Activated T-helper 1 cell treated with anti-CD3 and anti-CD28 coated beads, Interleukin-12 subunit alpha, Interleukin-12 subunit beta, Interleukin-2, Interleukin-4 antibody, amounts not matched to agents 30 ng/mL and 10 ng/mL and 1 ng/mL, durations not matched to agents 14 hours and 24 hours and 36 hours (primary cell): ENCODE results near the gene BNIP5. TPM values are rescaled to one million over a fixed set of nuclear protein-coding genes. Genes with fewer than 3 reads are reported as not detected.
"Not testable (repeated sequence)": the region's sequence is repeated elsewhere in the genome, so short reads cannot be mapped to it uniquely, and the experiment has no call there.

ENCODE experiments used
- DNase-seq: peaks from one replicate; pipeline ENCODE4 v3.0.0; 2021; ENCODE audit warnings: low spot score
- H3K27ac Mint-ChIP-seq: one replicate; pipeline ENCODE4 v1.8.0; 2021; ENCODE audit warnings: mild to moderate bottlenecking, mixed read lengths
- H3K27me3 Mint-ChIP-seq: one replicate; pipeline ENCODE4 v1.8.0; 2022; ENCODE audit warnings: mild to moderate bottlenecking, moderate library complexity, mixed read lengths; ENCODE audit not compliant: insufficient read depth
- H3K36me3 Mint-ChIP-seq: one replicate; pipeline ENCODE4 v1.8.0; 2021; ENCODE audit warnings: low read depth, mixed read lengths
- H3K4me1 Mint-ChIP-seq: one replicate; pipeline ENCODE4 v1.8.0; 2021; ENCODE audit warnings: low read depth, mixed read lengths
- H3K4me3 Mint-ChIP-seq: one replicate; pipeline ENCODE4 v1.8.0; 2021; ENCODE audit warnings: mild to moderate bottlenecking, moderate library complexity, mixed read lengths
- H3K9me3 Mint-ChIP-seq: one replicate; pipeline ENCODE4 v1.8.0; 2021; ENCODE audit warnings: mixed read lengths
- intact Hi-C: fragments of 100-400 bp; cut with micrococcal nuclease; formaldehyde crosslinking; loops from one replicate; pipeline ENCODE4 v1.15.1; 2024
- total RNA-seq: library from RNA; stranded (reverse); gene quantifications from 2 replicates; pipeline ENCODE4 v1.2.3, GENCODE V29; 2022

Gene BNIP5
- total RNA-seq, 1 donor from 2014 or later: not detected

DNA sequence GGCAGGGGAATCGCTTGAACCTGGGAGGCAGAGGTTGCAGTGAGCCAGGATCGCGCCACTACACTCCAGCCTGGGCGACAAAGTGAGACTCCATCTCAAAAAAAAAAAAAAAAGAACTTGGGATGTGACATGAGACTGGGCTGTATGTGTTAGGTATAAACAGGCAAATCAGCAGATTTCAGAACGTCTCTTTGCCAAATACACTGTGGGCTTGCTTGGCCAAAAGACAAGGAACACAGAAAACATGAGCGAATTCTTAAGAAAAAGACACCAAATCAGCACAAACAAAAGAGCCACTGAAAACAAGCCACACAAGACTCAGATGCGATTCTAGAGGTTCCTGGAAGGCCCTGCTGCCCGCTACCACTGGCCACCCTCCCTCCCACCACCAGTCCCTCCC, 38.3 kb upstream of the BNIP5 start:
- H3K27me3 Mint-ChIP-seq: no peaks in the 10 kb centered on the region
- H3K27ac Mint-ChIP-seq: no peak overlapping the region
- H3K9me3 Mint-ChIP-seq: no peaks in the 10 kb centered on the region
- no peak overlapping the region for H3K4me3 Mint-ChIP-seq
- no peaks in the 10 kb centered on the region for H3K4me1 Mint-ChIP-seq
- intact Hi-C loops: no loop called here
- no peaks in the 10 kb centered on the region for H3K36me3 Mint-ChIP-seq
- DNase-seq: no peak

- no peaks in the 10 kb centered on the region for H3K4me1 Mint-ChIP-seq
- no peaks in the 10 kb centered on the region for H3K9me3 Mint-ChIP-seq
- no peak overlapping the region for H3K27ac Mint-ChIP-seq
- H3K4me3 Mint-ChIP-seq: no peak overlapping the region
- H3K36me3 Mint-ChIP-seq: no peaks in the 10 kb centered on the region
- DNase-seq: no peak
- intact Hi-C loops: no loop called here
- H3K27me3 Mint-ChIP-seq: no peaks in the 10 kb centered on the region
These were observed 37.5 kb upstream of the BNIP5 start for GRCh38 chr6:36374194-36374593.

DNA sequence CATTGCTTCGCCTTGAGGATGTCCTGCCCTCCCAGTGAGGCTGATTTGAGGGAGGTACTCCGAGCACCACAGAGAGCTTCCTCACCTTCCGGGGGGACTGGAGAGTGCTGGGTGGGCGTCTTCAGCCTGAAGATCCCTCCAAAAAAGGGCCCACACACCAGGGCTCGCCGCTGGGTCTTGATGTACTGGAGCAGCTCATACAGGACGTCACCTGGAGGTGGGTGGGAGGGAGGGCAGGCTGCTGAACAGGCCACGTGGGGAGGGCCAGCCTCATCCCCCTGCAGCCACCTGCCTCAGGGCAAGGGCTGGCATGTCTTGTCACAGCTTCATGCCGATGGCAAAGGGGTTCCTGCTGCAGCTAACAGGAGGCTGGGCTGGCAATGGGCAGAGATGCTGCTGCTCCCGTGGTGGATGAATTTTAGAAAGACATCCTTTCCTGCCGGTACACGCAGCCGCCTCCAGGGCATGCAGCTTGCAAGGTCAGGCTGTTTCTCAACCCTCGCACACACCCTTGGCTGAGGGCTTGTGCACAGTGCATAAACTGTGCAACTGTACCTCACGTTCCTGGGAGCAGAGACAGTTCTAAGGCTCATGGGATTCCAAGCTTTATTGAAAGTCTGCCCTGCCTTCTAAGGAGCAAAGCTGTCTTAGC, 36.8 kb upstream of the BNIP5 start:
- Mint-ChIP-seq H3K9me3 (no peaks in the 10 kb centered on the region), H3K27me3 (no peaks in the 10 kb centered on the region), H3K36me3 (no peaks in the 10 kb centered on the region), H3K4me1 (no peaks in the 10 kb centered on the region), H3K4me3 (no peak overlapping the region), H3K27ac (no peak overlapping the region)
- intact Hi-C loops: no loop called here
- DNase-seq: no peak

DNA sequence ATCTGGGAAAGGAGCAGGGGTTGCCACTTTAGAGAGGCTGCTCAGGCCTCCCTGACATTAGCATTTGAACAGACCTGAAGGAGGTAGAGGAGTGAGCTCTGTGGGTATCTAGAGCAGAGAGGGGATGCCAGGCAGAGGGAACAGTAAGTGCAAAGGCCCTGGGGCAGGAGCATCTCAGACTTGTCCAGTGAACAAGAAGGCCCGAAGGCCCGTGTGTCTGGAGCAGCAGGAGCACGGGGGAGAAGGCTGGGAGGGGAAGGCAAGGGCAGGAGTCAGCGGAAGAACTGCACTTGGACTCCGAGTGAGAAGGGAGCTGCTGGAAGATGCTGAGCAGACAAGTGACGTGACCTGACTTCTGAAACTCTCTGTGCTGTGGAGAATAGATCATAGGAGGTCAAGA, 35.4 kb upstream of the BNIP5 start:
- intact Hi-C loops: no loop called here
- DNase-seq: no peak
- H3K4me1 Mint-ChIP-seq: no peaks in the 10 kb centered on the region
- no peak overlapping the region for H3K27ac Mint-ChIP-seq
- H3K4me3 Mint-ChIP-seq: no peak overlapping the region
- no peaks in the 10 kb centered on the region for H3K27me3 Mint-ChIP-seq
- no peaks in the 10 kb centered on the region for H3K36me3 Mint-ChIP-seq
- H3K9me3 Mint-ChIP-seq: no peaks in the 10 kb centered on the region

DNA sequence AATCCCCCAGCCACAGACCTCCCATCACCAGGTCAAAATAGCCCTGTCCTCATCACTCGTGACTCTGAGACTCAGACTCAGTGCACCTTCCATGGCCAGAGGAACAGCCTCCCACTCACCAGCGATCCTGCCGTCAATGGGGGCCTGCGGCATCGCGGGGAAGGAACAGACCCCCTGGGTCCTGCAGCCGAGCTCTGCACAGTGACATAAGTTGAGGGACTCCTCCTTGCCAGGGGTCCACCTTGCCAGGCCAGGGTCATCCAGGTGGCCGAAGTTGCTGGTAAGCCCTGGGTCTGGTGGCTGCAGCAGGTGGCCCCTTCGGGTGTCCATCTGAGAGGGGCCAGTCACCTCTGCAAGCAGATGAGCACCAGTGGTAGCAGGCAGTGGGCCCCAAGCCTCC, 34.5 kb upstream of the BNIP5 start:
- no peak for DNase-seq
- H3K9me3 Mint-ChIP-seq: no peaks in the 10 kb centered on the region
- H3K27me3 Mint-ChIP-seq: no peaks in the 10 kb centered on the region
- intact Hi-C loops: no loop called here
- H3K36me3 Mint-ChIP-seq: no peaks in the 10 kb centered on the region
- no peak overlapping the region for H3K4me3 Mint-ChIP-seq
- H3K4me1 Mint-ChIP-seq: no peaks in the 10 kb centered on the region
- H3K27ac Mint-ChIP-seq: no peak overlapping the region

DNA sequence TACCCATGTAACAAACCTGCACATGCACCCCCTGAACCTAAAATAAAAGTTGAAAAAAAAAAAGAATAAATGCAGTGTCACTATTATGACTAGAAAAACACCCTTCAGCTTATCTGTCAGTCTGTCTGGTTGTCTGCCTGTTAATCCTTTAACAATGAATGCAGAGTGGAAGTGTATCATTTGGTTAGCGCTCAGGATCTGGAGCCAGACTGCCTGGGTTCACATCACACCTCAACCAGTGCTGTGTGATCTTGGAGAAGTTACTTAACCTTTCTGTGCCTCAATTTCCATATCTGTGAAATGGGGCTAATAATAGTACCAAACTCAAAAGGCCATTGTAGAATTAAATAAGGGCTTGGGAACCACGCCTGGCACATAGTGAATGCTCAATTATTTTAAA, 34.0 kb upstream of the BNIP5 start:
- Mint-ChIP-seq H3K4me1 (no peaks in the 10 kb centered on the region), H3K36me3 (no peaks in the 10 kb centered on the region), H3K27ac (no peak overlapping the region), H3K4me3 (no peak overlapping the region), H3K27me3 (no peaks in the 10 kb centered on the region), H3K9me3 (no peaks in the 10 kb centered on the region)
- intact Hi-C loops: no loop called here
- no peak for DNase-seq

DNA sequence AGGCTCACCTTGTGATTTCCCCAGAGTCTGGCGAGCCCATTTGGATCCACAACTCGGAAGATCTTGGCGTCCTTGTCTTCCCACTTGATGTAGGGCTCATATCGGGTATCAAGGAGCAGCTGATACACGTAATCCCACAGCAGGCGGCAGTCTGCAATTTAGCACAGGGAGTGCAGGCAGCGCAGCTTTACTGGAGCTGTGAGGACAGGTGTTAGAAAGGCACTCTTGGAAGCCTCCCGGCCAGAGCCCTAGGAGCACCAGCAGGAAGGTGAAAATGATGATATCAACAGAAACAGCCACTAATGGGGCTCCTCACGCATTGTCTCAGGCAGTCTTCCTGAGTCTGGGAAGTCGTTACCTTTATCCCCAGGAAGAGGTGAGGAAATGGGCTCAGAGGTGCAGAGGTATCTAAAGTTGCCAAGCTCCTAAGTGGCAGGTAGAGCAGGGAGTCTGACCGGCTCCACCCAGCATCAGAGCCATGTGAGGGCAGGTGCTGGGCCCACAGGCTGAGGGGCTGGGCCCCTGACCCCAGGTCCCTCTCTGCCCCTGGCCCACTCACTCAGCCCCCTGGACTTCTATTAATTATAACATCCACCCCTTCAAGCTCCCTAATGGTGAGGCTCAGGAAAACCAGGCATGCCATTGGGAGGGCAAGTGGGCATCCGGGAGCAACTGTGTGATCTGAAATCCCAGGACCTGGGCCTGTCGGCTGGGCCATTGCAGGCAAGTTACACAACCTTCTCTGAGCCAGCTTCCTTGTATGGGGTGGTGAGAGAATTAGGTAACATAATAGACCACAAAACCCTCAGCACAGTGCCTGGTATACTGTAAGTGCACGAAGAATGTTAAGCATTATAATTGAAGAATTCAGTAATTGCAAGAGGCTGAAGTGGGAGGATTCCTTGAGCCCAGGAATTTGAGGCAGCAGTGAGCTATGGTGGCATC, 32.5 kb upstream of the BNIP5 start:
- DNase-seq: no peak
- no peaks in the 10 kb centered on the region for H3K27me3 Mint-ChIP-seq
- intact Hi-C loops: no loop called here
- H3K36me3 Mint-ChIP-seq: no peaks in the 10 kb centered on the region
- no peak overlapping the region for H3K4me3 Mint-ChIP-seq
- no peaks in the 10 kb centered on the region for H3K9me3 Mint-ChIP-seq
- H3K4me1 Mint-ChIP-seq: peaks cover 9% of the 10 kb centered on the region
- H3K27ac Mint-ChIP-seq: no peak overlapping the region

GRCh38 chr6:36368421-36368820, 31.7 kb upstream of the BNIP5 start:
- H3K27ac Mint-ChIP-seq: no peak overlapping the region
- H3K4me3 Mint-ChIP-seq: no peak overlapping the region
- DNase-seq: no peak
- no peaks in the 10 kb centered on the region for H3K9me3 Mint-ChIP-seq
- peaks cover 9% of the 10 kb centered on the region for H3K4me1 Mint-ChIP-seq
- intact Hi-C loops: no loop called here
- no peaks in the 10 kb centered on the region for H3K36me3 Mint-ChIP-seq
- H3K27me3 Mint-ChIP-seq: no peaks in the 10 kb centered on the region

GRCh38 chr6:36367743-36368142, 31.1 kb upstream of the BNIP5 start:
- peaks cover 9% of the 10 kb centered on the region for H3K4me1 Mint-ChIP-seq
- H3K4me3 Mint-ChIP-seq: no peak overlapping the region
- no peak overlapping the region for H3K27ac Mint-ChIP-seq
- H3K27me3 Mint-ChIP-seq: no peaks in the 10 kb centered on the region
- peaks cover 4% of the 10 kb centered on the region for H3K36me3 Mint-ChIP-seq
- no peaks in the 10 kb centered on the region for H3K9me3 Mint-ChIP-seq
- intact Hi-C loops: no loop called here
- DNase-seq: no peak

- Mint-ChIP-seq H3K4me3 (no peak overlapping the region), H3K36me3 (peaks cover 4% of the 10 kb centered on the region), H3K4me1 (peaks cover 16% of the 10 kb centered on the region), H3K27ac (no peak overlapping the region), H3K9me3 (no peaks in the 10 kb centered on the region), H3K27me3 (peaks cover 2% of the 10 kb centered on the region)
- intact Hi-C loops: no loop called here
- DNase-seq: no peak
These were observed 28.2 kb upstream of the BNIP5 start for GRCh38 chr6:36364669-36365479.

DNA sequence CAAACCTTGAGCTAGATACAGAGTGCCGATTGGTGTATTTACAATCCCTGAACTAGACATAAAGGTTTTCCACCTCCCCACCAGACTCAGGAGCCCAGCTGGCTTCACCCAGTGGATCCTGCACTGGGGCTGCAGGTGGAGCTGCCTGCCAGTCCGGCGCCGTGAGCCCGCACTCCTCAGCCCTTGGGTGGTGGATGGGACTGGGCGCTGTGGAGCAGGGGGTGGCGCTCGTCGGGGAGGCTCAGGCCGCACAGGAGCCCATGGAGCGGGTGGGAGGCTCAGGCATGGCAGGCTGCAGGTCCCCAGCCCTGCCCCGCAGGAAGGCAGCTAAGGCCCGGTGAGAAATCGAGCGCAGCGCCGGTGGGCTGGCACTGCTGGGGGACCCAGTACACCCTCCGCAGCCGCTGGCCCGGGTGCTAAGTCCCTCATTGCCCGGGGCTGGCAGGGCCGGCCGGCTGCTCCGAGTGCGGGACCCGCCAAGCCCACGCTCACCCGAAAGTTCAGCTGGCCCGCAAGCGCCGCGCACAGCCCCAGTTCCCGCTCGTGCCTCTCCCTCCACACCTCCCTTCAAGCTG, 27.5 kb upstream of the BNIP5 start:
- H3K9me3 Mint-ChIP-seq, H3K36me3 Mint-ChIP-seq, DNase-seq, H3K4me3 Mint-ChIP-seq, intact Hi-C loops, H3K27ac Mint-ChIP-seq, H3K27me3 Mint-ChIP-seq: not testable (repeated sequence)
- peaks cover 16% of the 10 kb centered on the region for H3K4me1 Mint-ChIP-seq

DNA sequence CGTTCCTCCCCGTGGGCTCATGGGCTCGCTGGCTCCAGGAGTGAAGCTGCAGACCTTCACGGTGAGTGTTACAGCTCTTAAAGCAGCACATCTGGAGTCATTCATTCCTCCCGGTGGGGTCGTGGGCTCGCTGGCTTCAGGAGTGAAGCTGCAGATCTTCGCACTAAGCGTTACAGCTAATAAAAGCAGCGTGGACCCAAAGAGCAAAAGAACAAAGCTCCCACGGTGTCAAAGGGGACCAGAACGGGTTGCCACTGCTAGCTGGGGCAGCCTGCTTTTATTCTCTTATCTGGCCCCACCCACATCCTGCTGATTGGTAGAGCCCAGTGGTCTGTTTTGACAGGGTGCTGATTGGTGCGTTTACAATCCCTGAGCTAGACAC, 26.7 kb upstream of the BNIP5 start:
- H3K4me3 Mint-ChIP-seq, H3K27ac Mint-ChIP-seq, H3K27me3 Mint-ChIP-seq, DNase-seq, H3K9me3 Mint-ChIP-seq, intact Hi-C loops, H3K36me3 Mint-ChIP-seq: not testable (repeated sequence)
- H3K4me1 Mint-ChIP-seq: peaks cover 23% of the 10 kb centered on the region
